Mammary epithelial cell (primary cell): Measurements from ENCODE around the gene WDR81.

Experiments
- EZH2 ChIP-seq: IDR thresholded peaks from 2 replicates; pipeline ENCODE4 v1.6.1; 2012; ENCODE audit warnings: low read length, inconsistent platforms, borderline replicate concordance
- TF ChIP-seq, protein P1 (sequence below), 2 donors: IDR thresholded peaks in 1 of 2; conservative IDR thresholded peaks in 1 of 2; 2 replicates each; pipeline ENCODE4 v1.5.1; 2011 to 2012; ENCODE audit warnings: inconsistent platforms in 2 of 2, low read length in 2 of 2, mild to moderate bottlenecking in 2 of 2, control low read depth in 1 of 2, low read depth in 1 of 2; ENCODE audit not compliant: insufficient read depth in 1 of 2; ENCODE audit errors: extremely low read depth in 1 of 2

GRCh38 chr17:1709403-1709951 is 15.0 kb upstream of the WDR81 start:
- TF ChIP-seq, protein P1, sequence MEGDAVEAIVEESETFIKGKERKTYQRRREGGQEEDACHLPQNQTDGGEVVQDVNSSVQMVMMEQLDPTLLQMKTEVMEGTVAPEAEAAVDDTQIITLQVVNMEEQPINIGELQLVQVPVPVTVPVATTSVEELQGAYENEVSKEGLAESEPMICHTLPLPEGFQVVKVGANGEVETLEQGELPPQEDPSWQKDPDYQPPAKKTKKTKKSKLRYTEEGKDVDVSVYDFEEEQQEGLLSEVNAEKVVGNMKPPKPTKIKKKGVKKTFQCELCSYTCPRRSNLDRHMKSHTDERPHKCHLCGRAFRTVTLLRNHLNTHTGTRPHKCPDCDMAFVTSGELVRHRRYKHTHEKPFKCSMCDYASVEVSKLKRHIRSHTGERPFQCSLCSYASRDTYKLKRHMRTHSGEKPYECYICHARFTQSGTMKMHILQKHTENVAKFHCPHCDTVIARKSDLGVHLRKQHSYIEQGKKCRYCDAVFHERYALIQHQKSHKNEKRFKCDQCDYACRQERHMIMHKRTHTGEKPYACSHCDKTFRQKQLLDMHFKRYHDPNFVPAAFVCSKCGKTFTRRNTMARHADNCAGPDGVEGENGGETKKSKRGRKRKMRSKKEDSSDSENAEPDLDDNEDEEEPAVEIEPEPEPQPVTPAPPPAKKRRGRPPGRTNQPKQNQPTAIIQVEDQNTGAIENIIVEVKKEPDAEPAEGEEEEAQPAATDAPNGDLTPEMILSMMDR (conservative IDR thresholded peaks at IDR 0.05 in 1 of 2, IDR thresholded peaks at IDR 0.05 in 1 of 2; ENCODE audit: extremely low read depth in 1 of 2, insufficient read depth in 1 of 2, low read depth in 1 of 2, low read length in 2 of 2): no peak
- no peak for TF ChIP-seq EZH2
